GM19438 (cell line): ENCODE measurements around the gene GID8.

ENCODE experiments used
- ATAC-seq: cut with Tn5 transposase; IDR thresholded peaks from one replicate; pipeline ENCODE4 v1.9.1; 2021; ENCODE audit warnings: low read depth; ENCODE audit not compliant: unreplicated experiment

The GID8 gene

DNA sequence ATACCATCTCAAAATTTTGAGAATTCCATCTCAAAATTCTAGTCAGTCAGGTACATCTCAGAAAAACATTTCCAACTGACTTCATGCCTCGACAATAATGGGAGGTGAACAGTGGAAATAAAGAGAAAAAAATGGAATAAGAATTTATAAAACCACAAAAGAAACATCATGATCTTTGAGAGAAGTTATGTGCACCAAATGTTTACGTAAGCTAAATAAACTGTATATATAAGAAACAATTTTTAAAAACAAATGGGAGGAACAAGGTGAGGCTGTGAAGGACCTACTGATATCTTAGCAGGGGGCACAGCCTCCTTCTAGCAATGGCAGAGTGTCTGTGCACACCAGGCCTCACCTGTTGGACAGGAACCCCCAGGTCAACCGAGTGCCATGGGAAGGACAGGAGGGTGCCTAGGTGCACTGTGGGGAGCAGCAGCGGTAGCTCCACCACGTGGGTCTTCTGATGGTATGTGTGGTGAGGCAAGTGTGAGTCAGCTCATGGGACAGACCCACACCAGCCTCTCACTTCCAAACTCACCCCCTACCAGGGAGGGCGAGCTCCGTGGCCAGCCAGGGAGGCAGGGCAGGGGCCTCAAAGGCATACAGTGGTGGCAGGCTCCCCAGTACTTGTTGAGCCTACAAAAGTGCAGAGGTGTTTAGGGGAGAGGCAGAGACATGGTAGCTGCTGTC lies 34.9 kb upstream of the GID8 start:
- no peak for ATAC-seq

DNA sequence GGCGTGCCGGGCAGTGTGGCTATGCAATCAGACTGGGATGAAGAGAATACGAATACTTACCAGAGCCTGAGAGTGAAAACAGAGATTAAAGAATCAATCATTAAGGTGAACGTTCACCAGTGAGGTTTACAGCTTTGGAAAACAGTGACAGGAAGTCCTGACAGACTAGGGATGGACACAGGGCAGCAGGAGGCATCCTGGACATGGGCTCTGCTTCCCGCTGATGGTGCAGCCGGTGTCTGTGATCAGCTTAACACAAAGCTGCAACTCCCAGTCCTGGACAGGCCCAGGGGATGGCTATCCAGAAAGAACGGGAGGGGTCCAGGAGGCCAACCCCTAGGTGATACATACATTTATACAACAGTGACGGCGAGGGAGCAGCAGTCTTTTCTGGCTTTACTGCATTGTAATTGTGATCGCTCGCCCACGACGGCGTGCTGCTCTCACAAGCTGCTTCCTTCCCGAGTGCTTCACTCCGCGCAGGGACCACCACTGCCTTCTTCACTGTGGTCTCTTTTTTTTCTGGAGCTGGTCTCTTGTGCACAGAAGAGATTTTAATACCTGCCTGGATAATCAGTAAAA lies 32.3 kb upstream of the GID8 start:
- ATAC-seq: no peak

DNA sequence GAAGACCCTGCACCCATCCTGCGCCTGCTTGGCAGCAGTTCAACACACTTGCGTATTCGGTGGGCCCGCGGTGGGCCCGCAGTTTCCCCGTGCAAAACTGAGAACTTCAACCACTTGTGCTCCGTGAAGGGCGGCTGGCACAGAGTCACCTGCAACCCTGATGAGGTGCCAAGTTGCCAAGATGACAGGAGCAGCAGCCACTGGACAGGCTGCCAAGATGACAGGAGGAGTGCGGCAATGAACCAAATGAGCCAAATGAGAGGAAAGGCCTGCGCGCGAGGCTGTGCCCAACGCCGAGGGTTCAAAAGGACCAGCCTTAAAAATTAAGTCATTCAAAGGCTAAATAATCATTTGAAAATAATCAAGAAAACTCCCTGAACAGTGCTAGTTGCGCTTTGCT lies 31.7 kb upstream of the GID8 start:
- no peak for ATAC-seq

DNA sequence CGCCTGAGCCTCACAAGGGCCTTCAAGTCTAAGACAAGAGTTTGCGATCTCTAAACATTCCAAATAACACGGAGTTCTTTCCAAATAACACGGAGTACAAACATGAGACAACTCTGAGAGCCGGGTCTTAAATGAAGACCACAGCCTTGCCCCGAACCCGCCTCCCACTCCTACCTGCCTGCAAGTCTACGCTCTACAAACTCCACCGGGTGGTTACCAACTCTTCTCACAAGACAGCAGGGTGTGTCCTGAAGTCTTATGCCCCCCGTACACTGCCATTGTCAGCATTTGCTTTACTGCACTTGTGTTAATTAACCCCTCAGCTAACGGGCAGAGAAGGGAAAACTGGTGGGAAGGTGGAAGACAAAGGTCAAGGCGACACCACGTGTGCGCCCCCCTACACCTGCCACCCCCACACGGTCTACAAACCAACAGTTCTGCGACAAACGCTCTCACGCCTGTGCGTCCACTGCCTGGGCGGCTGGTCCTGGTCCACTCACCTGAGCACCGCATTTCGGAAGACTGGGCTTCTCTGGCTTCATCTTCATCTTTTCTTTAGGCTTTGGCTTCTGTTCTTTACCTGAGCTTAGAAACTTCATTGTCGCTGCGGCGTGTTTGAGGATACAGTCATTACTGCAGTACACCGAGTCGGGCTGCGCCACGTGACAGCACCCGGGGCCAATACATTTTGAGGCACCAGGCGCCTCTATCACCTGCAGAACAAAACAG lies 31.1 kb upstream of the GID8 start:
- no peak for ATAC-seq

DNA sequence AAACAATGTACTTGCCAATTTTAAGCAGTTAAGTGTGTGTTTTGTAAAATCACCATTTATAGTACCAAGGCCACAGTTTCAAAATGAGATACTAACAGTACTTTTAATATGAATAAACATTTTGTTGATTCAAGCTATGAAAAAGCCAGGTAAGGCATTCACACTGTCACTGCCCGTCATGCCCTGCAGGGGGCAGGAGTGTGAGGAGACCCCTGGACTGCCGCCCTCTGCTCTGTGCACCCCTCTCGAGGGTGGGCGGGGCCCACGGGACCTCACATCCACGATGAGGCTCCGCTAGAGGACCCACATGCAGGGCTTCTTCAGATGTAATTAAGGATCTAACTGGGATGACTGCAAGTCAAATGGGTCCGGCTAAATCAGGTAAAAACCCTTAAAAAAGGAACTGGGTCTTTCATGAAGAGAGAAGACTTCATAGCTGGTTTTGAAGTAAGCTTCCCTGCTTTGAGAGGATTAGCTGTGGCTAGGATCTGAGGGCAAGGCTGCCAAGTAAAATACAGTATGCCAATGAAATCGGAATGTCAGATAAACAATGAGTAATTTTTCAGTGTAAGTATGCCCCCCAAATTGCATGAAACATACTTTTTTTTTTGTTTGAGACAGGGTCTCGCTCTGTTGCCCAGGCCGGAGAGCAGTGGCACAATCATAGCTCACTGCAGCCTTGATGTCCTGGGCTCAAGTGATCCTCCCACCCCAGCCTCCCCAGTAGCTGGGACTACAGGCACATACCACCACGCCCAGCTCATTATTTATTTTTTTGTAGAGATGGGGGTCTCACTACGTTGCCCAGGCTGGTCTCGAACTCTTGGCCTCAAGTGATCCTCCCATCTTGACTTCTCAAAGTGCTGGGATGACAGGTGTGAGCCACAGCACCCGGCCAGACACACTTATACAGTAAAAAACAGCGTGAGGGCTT lies 30.3 kb upstream of the GID8 start:
- no peak for ATAC-seq

DNA sequence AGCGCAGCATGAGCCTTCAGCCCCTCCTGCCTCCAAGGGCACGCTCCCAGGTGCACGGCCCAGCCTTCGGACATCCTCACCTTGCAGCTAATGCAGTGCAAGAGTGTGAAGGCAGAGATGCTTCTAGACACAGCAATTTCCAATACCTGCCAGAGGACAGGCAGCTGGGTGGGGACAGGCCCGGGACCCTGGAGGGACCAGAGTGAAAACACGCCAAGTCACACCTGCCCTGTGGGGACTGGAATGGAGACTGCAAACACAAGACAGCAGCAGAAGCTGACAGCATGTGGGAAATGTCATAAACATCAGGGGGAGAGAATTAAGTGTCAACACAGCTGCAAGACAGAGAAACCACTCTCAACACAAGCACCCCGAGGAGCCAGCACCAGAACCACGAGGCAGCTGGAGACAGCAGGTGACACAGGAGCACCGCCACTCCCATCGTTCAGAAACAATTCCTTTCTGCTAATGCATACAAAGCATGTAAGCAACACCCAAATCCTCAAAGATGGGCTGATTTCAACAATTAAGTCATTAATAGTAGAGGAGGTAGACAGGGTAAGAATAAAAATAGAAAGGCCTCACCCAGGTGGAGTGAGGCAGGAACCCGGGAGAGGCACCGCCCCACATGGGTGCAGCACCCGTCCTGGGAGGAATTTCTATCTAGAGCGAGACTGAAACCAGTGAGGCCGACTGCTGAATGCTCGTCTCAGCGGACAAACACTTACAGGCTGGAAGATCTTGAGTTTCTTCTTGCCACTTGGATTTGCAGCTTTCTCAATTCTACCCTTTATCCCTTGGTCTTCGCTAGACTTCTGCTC lies 28.8 kb upstream of the GID8 start:
- ATAC-seq: no peak

DNA sequence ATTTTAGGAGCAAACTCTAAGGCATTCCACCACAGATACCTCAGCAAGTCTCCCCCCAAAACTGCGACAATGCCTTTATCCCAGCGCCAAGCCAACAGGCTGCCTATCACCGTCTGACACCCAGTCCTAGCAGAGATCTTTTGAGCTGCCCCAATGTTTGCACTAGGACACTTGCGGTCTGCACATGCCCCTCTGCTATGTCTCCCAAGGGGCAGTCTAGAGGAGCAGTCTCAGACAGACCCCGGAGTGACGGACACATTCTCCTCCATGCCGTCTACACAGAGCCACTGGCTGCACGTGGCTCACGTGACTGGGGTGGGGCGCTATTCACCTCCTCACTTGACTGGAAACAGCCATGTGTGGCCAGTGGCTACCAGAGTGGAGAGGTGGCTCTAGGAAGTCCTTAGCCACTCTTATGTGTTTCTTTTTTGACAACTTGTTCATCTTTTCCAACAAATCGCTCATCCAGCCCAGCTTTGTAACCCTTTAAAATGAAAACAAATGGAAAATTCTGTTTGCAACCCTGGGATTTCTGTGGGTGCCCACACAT lies 27.7 kb upstream of the GID8 start:
- no peak for ATAC-seq

DNA sequence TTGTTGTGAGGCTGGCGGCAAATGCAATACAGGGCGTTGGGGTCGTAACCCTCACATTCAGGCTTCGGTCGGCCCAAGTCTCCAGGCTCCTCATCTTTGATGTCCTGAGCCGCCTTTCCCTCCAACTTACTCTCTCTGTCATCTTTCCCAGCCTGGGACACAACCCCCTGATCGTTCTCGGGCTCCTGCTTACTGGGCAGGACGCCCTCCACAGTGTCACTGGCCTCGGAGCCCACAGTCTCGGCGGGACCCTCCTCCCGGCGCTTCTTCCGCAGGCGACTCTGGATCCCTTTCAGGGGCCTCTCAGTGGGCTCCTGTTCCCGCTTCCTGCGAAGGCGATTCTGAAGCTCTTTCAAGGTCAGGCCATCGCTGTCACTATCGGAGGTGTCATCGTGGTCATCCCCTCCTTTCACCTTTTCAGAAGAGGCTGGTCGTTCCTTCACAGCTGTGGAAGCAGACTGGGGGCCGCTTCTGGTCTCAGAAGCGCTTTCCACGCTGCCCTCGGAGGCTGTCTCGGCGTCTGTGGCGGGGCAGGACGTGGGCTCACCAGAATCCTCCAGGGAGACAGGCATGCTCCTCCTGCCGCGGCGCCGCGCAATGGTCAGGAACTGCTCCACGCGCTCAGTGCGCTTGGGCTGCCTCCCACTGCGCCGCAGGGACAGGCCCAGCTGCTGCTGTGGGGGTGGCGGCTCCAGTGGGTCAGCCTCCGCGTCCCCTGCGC lies 27.0 kb upstream of the GID8 start:
- ATAC-seq: no peak

DNA sequence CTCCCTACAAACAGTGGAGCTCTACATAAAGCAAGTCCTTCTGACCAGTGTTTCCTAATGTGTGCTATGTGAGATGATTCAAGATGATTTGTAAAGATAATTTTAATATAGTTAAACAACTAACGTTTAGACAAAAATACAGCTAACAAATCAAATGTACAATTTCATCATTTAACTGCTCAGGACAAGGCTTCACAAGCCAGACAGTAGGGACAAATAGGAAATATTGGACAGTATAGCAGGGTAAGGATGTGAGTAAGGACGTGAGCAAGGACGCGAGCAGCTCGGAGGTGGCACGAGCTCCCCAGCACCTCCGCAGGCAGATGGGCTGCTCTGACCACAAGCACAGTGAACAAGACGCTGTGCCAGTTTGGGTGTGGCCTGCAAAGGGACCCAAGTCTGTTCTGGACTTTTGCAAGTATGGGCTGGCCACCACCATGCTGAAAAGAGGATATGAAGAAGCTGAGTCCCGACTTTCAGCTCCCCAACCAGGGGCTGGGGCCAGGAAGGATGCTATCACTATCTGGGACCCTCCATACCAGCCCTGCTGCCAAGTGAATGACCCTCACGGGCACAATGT lies 26.2 kb upstream of the GID8 start:
- no peak for ATAC-seq

DNA sequence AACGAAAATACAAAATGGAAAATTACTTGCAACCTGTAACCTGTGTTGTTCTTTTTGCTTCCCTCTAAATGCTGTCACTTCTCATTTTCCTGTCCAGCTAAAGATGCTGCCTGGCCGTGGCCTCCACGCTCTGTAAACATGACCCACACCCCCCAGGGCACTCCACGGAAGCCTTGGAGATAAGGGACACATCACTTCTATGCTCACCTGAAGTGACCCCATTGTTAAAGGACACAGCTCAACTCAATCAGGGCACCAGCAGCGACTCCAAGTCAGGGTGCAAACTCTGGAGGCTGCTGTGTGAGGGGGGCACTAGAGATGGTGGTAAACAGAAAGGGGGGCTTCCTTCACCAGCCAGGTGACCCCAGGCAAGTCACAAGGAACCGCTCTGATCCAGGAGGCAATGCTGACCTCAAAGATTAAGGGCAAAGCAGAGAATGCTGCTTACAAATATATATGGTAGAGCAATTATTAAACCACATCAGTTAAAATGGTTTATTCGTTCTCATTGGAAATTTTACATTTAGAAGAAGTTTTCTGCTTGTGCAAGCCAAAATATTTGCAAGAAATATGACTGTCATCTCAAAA lies 24.8 kb upstream of the GID8 start:
- no peak for ATAC-seq

DNA sequence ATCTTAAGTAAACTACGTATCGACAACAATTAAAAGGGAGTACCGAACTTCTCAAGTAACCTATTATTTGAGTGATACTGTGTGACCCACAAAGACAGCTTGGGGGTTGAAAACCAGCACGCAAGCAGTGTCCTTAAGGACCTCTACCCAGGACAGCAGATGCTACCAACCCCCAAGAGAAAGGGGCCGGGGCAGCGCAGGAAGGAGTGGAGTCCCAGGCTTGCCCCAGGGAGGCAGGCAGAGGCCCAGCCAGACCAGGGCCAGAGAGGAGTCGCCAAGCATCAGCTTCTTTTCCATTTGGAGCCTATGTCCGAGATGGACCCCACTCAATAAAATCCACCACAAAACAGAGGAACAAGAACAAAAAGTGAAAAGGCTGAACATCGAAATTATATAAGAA lies 23.5 kb upstream of the GID8 start:
- no peak for ATAC-seq

DNA sequence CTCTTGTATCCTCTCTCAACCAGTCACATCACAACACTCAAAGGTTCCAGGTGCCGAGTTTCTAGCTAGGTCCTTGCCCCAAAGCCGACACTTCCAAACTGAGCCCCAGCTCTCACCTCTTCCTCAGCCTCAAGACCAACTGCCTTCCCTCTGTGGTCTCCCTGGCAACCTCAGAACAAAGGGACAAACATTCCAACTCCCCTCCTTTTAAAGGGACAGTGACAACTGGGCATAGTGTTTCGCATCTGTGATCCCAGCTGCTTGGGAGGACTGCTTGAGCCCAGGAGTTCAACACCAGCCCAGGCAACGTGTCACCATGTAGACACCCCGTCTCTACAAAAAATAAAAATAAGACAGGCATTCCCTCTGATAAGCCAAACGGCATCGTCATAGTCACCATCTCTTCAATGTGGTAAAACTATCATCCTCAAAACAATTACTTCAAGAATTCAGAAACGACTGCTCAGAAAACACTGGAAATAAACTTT lies 22.9 kb upstream of the GID8 start:
- no peak for ATAC-seq

DNA sequence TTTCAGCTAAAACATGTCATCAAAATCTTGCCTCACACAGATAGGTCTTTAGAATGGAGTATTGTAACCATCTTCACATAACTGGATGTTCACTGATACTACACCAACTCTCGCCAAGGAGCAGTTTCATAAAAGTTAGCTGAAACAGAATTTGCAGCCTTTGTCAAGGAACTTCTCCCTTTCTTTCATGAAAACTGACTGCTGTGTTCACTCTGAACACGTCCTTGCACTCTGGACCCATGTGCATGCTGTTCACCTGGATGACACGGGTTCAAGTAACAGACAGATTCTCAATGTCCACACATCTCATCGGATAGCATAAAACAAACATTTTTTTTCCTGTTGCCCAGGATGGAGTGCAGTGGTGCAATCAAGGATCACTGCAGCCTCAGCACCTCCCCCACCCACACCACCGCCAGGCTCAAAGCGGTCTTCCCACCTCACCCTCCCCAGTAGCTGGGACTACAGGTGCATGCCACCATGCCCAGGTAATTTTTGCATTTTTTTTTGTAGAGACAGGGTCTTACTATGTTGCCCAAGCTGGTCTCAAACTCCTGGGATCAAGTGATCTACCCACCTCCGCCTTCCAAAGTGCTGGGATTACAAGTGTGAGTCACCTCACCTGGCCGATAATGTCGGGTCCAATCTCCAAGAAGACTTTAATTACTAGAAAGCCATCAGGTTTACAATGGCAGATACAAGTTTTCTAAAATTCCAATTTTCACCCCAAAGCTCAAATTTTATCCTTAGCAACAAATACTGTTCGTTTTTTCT lies 21.1 kb upstream of the GID8 start:
- ATAC-seq: no peak

DNA sequence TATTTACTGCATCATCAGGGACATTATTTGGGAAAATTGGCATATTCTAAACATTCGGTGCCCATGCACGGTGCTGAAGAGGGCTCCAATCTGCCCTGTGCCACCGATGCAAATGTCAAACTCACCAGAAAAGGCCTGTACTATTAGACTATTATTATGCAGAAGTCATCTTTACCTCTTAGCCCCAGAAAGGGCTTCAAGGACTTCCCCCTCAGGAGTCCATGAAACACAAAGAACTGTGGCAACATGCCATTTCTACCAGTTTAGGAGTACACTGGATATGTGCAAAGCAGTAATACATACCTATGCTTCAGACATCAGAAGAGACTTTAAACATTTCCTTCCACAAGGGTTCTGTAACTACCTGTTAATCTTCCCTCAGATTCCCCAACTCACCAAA lies 20.2 kb upstream of the GID8 start:
- ATAC-seq: no peak

DNA sequence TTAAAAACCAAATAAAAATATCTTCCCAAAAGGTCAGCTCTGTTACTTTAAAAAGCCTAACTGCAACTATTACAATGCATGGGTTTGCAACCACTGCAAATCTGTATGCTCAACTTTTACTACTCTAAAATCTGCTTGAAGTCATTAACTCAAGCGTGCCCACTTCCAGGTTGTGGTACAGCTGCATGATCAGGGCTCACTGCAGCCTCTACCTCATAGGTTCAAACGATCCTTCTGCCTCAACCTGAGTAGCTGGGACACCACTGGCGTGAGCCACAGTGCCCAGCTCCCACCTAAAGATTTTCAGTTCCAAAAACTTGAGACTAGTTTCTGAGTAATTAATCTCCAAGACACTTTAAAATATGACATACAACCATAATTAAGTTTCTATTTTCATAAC lies 19.8 kb upstream of the GID8 start:
- ATAC-seq: no peak

DNA sequence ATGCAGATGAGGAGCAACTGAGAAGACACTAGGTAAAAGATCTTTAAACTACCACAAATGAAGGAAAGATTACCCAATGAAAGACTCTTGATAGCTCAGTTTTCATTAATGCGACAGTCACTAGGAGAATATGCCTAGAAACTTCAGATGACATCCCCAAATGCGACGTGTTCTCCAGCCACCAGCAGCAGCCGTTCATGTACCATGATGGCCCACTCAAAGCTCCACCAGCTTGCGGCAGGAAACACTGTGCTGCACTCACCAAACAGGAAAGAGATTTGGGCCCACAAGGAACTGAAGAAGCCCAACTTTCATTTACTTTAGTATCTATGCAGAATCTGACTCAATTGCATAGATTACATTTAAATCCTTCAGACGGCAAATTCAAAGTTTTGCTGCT lies 19.1 kb upstream of the GID8 start:
- no peak for ATAC-seq

DNA sequence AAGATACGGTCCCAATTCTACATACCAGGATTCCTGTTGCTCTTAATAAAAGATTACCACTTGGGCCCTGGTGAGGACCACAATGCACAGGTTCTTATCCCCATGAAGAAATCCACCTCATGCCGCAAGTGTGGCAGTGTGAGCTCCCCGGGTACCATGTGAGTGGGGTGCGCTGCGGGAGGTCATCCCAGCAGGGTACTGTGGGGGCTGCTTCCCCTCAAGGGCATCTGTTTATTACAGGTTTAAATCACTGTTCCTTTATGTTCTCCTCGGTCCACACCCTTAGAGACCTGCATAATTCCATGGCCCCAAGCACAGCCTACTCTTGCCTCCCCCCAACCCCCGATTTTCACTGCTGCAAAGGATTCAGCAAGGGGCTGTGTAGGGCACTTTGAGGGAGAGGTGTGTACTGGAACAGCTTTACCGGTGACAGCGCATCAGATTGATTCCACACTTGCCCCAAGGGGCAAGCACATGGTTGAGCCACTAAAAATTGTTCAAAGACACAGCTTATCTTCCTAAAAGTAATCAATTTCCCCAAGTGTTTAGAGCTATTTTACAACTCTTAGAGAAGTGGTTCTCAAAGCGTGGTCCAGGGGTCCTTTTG lies 17.8 kb upstream of the GID8 start:
- no peak for ATAC-seq
